SK-N-DZ (cell line): ENCODE data around the gene GAGE2A. TPM values are rescaled to one million over a fixed set of nuclear protein-coding genes. Genes with fewer than 3 reads are reported as not detected.
"Not testable (repeated sequence)": the region's sequence is repeated elsewhere in the genome, so short reads cannot be mapped to it uniquely, and the experiment has no call there.

Source experiments
- DNase-seq: peaks from one replicate; pipeline ENCODE4 v3.0.0-alpha.2; 2015; ENCODE audit warnings: low spot score
- polyA plus RNA-seq, 2 experiments: library from polyadenylated mRNA; depleted of rRNA; stranded (reverse); fragments of >200 nt; gene quantifications; 2 replicates each; pipeline ENCODE4 v1.2.3, GENCODE V29; 2014

Gene GAGE2A, protein sequence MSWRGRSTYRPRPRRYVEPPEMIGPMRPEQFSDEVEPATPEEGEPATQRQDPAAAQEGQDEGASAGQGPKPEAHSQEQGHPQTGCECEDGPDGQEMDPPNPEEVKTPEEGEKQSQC
- not detected in 2 replicates for polyA plus RNA-seq (2014; cell fraction: cytosol; rRNA removed)
- not detected in 2 replicates for polyA plus RNA-seq (2014; cell fraction: nucleus; rRNA removed)

DNA sequence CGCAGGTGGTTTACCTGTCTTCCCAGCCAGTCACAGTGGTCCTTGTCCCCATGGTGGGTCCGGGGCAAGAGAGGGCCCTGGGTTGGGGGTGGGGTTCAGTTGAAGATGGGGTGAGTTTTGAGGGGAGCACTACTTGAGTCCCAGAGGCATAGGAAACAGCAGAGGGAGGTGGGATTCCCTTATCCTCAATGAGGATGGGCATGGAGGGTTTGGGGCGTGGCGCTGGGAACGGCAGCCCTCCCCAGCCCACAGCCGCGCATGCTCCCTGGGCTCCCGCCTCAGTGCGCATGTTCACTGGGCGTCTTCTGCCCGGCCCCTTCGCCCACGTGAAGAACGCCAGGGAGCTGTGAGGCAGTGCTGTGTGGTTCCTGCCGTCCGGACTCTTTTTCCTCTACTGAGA, at the start of gene GAGE2A:
Gene GAGE2A, plus strand, starts transcription at position 301 of the 400 bp plus-strand sequence. CDS start 1,155 bp downstream, outside the sequence.
- DNase-seq = not testable (repeated sequence)

DNA sequence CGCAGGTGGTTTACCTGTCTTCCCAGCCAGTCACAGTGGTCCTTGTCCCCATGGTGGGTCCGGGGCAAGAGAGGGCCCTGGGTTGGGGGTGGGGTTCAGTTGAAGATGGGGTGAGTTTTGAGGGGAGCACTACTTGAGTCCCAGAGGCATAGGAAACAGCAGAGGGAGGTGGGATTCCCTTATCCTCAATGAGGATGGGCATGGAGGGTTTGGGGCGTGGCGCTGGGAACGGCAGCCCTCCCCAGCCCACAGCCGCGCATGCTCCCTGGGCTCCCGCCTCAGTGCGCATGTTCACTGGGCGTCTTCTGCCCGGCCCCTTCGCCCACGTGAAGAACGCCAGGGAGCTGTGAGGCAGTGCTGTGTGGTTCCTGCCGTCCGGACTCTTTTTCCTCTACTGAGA, 47.9 kb upstream of the GAGE2A start, which contains the start of gene GAGE12D:
Gene GAGE12D, plus strand, starts transcription at position 301 of the 400 bp plus-strand sequence. CDS start 1,155 bp downstream, outside the sequence.
- DNase-seq = not testable (repeated sequence)

DNA sequence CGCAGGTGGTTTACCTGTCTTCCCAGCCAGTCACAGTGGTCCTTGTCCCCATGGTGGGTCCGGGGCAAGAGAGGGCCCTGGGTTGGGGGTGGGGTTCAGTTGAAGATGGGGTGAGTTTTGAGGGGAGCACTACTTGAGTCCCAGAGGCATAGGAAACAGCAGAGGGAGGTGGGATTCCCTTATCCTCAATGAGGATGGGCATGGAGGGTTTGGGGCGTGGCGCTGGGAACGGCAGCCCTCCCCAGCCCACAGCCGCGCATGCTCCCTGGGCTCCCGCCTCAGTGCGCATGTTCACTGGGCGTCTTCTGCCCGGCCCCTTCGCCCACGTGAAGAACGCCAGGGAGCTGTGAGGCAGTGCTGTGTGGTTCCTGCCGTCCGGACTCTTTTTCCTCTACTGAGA, 38.3 kb upstream of the GAGE2A start, which contains the start of gene GAGE12E:
Gene GAGE12E, plus strand, starts transcription at position 301 of the 400 bp plus-strand sequence. CDS start 1,155 bp downstream, outside the sequence.
- DNase-seq = not testable (repeated sequence)

DNA sequence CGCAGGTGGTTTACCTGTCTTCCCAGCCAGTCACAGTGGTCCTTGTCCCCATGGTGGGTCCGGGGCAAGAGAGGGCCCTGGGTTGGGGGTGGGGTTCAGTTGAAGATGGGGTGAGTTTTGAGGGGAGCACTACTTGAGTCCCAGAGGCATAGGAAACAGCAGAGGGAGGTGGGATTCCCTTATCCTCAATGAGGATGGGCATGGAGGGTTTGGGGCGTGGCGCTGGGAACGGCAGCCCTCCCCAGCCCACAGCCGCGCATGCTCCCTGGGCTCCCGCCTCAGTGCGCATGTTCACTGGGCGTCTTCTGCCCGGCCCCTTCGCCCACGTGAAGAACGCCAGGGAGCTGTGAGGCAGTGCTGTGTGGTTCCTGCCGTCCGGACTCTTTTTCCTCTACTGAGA, 28.8 kb upstream of the GAGE2A start, which contains the start of gene GAGE12F:
Gene GAGE12F, plus strand, starts transcription at position 301 of the 400 bp plus-strand sequence. CDS start 1,155 bp downstream, outside the sequence.
- not testable (repeated sequence) for DNase-seq

DNA sequence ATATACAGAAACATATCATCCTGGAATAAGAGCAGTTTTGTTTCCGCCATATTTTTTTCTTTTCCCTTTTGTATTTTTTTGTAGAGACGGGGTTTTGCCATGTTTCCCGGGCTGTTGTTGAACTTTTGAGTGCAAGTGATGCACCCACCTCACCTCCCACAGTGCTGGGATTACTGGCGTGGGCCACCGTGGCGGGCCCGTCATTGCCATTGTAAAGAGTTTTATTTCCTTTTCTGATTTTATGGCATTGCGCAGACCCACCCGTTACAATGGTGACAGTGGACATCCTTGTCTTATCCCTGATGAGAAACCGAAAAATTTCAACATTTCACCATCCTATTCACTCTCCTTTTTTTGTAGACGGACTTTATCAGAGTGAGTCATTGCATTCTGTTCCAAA, 20.6 kb upstream of the GAGE2A start:
- DNase-seq = not testable (repeated sequence)

DNA sequence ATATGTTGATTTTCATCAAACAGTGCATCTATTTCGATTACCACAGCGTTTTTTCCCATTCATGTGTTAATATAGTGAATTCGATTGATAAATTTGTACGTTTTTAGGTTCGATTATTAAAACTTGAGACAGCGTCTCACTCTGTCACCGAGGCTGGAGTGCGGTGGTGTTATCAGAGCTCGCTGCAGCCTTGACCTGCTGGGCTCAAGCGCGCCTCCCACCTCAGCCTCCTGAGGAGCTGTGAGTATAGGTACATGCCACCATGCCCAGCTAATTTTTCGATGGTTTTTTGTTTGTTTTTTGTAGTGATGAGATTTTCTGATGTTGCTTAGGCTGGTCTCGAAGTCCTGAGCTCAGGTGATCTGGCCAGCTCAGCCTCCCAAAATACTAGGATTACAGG, 20.1 kb upstream of the GAGE2A start:
- not testable (repeated sequence) for DNase-seq

DNA sequence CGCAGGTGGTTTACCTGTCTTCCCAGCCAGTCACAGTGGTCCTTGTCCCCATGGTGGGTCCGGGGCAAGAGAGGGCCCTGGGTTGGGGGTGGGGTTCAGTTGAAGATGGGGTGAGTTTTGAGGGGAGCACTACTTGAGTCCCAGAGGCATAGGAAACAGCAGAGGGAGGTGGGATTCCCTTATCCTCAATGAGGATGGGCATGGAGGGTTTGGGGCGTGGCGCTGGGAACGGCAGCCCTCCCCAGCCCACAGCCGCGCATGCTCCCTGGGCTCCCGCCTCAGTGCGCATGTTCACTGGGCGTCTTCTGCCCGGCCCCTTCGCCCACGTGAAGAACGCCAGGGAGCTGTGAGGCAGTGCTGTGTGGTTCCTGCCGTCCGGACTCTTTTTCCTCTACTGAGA, 19.2 kb upstream of the GAGE2A start, which contains the start of gene GAGE12G:
Gene GAGE12G, plus strand, starts transcription at position 301 of the 400 bp plus-strand sequence. CDS start 1,155 bp downstream, outside the sequence.
- not testable (repeated sequence) for DNase-seq

DNA sequence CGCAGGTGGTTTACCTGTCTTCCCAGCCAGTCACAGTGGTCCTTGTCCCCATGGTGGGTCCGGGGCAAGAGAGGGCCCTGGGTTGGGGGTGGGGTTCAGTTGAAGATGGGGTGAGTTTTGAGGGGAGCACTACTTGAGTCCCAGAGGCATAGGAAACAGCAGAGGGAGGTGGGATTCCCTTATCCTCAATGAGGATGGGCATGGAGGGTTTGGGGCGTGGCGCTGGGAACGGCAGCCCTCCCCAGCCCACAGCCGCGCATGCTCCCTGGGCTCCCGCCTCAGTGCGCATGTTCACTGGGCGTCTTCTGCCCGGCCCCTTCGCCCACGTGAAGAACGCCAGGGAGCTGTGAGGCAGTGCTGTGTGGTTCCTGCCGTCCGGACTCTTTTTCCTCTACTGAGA, 9.6 kb upstream of the GAGE2A start, which contains the start of gene GAGE12H:
Gene GAGE12H, plus strand, starts transcription at position 301 of the 400 bp plus-strand sequence. CDS start 1,155 bp downstream, outside the sequence.
- not testable (repeated sequence) for DNase-seq

DNA sequence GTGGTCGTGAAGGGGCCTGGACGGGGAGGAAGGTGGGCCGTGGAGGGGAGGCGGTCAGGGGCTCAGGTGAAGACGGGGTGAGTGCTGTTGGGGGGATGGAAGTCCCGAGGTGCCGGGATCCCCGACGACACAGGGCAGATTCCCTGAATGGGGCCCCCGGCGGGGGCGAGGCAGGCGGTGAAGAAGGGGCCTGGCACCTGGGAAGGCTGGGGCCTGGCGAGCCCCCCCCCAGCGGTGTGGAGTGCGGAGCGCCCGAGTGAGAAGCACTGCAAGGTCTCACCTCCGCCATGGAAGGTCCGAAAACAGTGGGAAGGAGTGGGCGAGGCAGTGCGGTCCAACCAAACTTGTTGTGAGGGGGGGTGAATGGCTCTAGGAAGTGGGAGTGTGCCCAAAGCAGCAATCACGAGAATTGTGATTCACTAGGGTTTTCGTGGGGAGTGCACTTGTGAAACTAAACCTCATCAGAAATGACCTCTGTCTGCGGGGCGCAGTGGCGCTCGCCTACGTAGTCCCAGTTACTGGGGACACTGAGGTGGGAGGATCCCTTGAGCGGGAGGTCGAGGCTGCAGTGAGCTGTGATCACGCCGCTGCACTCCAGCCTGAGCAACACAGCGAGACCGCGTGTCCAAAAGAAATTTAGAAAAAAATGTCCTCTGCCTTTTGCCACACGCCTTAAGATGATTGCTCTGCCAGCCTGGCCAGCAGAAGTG, 628 bp downstream of the GAGE2A start:
- DNase-seq = not testable (repeated sequence)

DNA sequence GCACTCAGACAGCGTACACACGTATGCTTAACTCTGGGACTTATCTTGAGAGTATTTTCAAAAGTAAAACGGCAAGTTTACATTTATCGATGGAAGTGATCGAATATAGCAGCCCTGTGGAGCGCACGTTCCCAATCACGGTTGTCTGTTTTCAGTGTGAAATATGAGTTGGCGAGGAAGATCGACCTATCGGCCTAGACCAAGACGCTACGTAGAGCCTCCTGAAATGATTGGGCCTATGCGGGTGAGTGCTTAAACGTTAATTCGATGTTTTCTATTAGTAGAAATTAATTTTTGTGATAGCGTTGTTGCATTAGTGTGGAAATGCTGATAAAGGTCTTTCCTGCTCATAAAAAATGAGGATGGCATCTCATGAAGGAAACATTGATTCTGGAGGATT, 1.2 kb downstream of the GAGE2A start:
- DNase-seq = not testable (repeated sequence)

DNA sequence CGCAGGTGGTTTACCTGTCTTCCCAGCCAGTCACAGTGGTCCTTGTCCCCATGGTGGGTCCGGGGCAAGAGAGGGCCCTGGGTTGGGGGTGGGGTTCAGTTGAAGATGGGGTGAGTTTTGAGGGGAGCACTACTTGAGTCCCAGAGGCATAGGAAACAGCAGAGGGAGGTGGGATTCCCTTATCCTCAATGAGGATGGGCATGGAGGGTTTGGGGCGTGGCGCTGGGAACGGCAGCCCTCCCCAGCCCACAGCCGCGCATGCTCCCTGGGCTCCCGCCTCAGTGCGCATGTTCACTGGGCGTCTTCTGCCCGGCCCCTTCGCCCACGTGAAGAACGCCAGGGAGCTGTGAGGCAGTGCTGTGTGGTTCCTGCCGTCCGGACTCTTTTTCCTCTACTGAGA, 9.4 kb downstream of the GAGE2A start, which contains the start of gene GAGE1:
Gene GAGE1, plus strand, starts transcription at position 301 of the 400 bp plus-strand sequence. CDS start 1,155 bp downstream, outside the sequence.
- not testable (repeated sequence) for DNase-seq

DNA sequence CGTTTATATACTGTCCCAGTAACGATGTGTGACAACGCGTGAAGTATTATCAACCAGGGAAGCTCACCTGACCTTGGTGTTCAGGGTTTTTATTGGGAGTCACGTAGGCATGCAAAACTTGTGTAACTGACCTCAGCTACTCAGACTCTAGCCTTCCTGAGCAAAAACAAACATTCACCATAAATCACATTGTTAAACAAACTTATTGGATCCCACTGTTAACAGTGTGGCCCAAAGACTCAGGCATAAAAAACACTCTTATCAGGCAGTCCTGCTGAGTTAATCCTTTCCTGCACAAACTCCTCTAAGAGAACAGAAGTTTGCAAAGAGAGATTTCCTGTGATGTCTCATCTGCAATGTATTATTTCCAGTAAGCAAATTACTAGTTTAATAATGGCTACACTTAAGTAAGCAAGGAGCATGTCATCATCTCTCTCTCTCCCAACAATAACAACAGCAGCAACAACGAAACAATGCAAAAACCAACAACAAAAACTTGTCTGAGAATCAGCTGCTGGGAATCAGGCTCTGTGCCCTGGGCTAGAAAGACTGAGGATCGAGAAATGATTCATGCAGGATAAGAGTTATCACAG, 21.5 kb downstream of the GAGE2A start:
- no peak for DNase-seq

DNA sequence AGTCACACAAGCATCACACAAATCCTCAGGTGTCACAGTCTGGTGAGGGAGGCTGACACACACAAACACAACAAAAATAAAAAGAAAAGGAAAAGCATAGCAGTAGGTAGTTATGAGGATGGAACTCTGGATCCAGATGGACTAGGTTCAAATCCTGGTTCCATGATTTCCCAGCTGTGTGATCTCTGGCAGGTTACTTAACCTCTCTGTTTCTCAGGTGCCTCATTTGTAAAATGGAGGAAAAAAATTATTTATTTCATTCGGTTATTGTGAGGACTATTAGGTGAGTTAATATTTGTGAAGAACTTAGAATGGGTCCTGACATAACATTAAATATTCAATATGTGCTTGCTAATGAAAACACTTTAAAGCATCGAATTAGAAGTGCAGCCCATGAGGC, 29.3 kb downstream of the GAGE2A start:
- no peak for DNase-seq

DNA sequence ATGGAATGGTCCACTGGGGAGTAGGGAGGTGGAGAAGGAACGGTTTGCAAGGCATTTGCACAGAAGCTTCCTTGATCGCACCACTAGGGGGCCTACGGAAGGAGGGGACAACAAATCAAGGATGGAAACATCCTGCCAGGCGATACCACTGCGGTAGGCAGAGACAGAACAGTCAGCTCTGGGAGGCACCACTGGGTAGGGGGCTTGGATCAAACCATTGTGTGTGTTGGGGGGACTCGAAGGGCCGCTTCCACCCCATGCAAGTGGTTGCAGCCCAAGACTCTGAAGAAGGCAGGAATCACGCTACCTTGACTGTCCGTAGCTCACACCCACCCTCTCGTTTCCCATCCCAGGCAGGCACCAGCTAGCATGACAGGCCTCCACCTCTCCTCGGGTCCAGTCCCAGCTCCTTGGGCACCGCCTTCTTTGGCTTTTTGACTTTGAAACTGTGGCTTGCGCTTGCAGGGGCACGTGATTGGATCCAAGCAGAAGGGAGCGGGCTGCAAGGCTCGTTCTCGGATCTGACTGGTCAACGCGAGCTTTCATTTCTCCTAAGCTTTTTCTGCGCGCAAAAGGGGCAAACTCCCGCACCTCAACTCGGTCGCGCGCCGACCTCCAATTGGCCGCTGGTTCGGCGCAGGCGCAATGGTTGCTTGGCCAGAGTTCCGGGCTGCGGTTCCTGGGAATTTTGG, 37.9 kb downstream of the GAGE2A start:
- DNase-seq = no peak

DNA sequence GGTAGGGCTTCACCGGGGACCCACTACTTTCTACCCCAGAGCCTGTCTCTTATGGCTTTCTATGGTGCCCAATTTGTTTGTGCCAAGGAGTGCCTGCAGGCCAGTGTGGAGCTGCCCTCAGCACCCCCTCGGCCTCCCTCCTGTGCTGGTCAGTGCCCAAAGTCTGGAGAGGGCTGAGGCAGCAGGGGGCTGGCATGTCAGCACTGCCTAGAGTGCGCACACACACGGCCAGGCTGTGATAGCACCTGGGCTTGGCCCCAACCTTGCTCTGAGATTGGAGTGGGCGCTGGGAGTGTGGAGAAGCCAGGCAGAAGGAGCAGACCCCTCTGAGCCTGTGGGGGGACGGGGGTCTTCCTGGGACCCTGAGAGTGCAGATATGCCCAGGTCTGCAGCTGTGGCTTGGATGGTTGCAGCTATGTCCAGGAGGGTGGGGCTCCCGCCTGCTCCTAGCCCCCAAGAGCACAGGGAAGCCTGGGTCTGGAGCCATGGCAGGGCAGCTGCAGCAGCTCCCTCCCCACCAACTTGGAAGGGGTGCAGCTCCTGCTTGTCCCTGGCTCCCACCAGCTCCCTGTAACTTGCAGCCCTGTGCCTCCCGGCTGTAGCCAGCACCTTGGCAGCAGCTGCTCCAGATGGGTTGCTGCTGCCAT, 55.8 kb downstream of the GAGE2A start:
- no peak for DNase-seq
